ENCODE results near the gene PARS2. TPM values are rescaled to one million over a fixed set of nuclear protein-coding genes. Genes with fewer than 3 reads are reported as not detected.

PARS2 gene
- total RNA-seq = 4.3 and 5.6 TPM in 2 replicates

GRCh38 chr1:54764133-54764921, at the start of gene PARS2:
Gene PARS2, minus strand, starts transcription at chr1:54764523. Its CDS starts 5,362 bp downstream, at chr1:54759161.

DNA sequence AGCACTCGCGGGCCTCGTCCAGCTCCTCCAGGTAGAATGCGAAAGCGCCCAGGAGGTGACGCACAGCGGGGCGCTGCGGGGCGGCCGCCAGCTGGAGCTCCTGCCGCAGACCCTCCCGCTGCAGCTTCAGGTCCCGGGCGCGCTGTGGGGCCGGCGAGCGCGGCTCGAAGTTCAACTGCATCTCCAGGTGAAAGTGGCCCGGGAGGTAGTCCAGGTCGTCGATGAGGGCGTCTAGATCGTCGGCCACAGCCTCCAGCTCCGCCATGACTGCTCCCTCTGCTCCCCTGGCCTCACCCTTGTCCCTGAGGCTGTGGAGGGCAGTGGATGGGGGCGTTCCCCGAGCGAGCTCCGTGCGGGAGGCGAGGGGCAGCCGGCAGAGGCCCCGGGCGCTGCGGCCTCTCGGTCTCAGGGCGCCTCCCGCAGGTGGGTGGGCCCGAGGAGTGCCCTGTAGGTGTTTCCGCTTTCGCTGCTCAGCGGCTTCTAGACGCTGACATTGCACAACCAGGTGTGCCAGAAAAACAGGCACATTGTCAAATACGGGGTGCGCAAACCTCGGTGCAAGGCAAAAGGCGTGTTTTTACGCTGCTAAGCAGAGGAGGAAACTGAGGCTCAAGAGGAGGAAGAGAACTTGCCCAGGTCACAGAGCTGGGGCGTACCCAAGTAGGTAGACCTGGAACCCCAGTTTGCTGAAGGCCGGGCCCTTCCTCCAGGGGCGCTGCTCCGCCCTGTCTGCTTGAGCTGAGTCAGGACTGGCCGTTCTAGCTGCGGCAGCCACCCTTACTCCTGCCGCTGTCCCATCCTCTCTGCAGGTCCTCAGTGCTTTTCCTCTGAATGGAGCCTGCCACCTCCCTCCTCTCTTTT, 36.8 kb upstream of the PARS2 start, which contains the start of gene TTC22:
TSS of gene TTC22 (minus strand) at position 425 of the 861 bp plus-strand sequence. CDS start at position 265, 160 bp downstream.

GRCh38 chr1:54715493-54716298, 48.6 kb downstream of the PARS2 start, which contains the start of gene TTC4:
Gene TTC4, plus strand, starts transcription at chr1:54715861. Its CDS starts 48 bp downstream, at chr1:54715909.

Other genes starting within 250 kb of the PARS2 start
- 5.7 and 7.0 TPM in 2 replicates for gene ACOT11, start 216.3 kb downstream of the PARS2 start, total RNA-seq
- not detected in 2 replicates for gene FAM151A, start 141.0 kb downstream of the PARS2 start, total RNA-seq
- gene MROH7, start 122.7 kb downstream of the PARS2 start, total RNA-seq = 0.04 TPM in 1 of 2 replicates, not detected in the other
- gene TTC4, start 48.7 kb downstream of the PARS2 start, total RNA-seq = 31.1 and 31.7 TPM in 2 replicates
- 10.6 and 10.9 TPM in 2 replicates for gene TTC22, start 36.8 kb upstream of the PARS2 start, total RNA-seq
- gene DHCR24, start 122.7 kb upstream of the PARS2 start, total RNA-seq = 258 and 276 TPM in 2 replicates
- gene TMEM61, start 216.1 kb upstream of the PARS2 start, total RNA-seq = 1.5 TPM in 1 of 2 replicates, not detected in the other
- gene BSND, start 234.4 kb upstream of the PARS2 start, total RNA-seq = not detected in 2 replicates

Data from hair follicular keratinocyte (primary cell).